HG03439 (cell line): ENCODE data around the gene FFAR3.
"Not testable (repeated sequence)": the region's sequence is repeated elsewhere in the genome, so short reads cannot be mapped to it uniquely, and the experiment has no call there.

Experiments
- ATAC-seq: cut with Tn5 transposase; IDR thresholded peaks from one replicate; pipeline ENCODE4 v1.9.1; 2021; ENCODE audit warnings: mild to moderate bottlenecking, moderate library complexity; ENCODE audit not compliant: unreplicated experiment

FFAR3 gene

DNA sequence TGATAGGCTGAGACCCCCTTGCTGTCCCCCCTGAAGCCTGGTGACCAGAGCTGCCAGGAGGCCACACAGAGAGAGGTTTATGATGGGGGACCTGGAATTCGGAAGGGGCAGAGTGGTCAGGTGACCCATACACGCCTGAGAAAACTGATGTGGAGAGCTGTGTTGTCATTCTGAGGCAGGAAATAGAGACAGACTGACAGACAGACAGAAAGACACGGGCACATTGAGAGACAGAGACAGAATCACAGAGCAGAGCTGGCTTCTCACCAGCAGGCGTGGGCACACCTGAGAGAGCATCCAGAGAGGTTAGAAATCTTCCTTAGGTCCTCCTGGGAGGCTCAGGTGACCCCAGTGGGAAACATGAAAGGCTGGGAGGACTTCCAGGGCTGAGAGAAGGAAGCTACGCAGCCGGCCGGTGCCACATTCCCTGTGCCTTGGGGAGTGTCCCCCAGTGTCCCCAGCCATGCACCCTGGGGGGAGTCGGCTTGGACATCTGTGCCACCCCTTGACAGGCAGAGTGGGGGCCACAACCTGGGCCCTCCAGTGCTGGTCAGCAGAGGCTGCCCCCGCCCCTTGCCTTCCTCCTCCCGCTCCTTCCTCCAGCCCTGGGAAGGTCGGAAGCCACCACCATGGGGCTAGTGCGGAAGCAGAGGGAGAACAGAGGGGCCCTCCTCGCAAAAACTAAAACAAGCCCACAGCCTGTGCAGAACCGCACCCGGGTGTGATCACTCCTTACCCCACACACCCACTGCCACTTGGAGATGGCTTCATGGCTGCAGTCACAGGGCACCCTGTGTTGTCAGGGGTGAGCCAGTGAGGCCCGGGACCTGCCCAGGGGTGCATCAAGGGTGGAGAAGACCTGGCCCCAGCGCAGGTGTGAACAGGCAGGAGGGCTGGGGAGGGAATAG, 8.4 kb upstream of the FFAR3 start:
- no peak for ATAC-seq

DNA sequence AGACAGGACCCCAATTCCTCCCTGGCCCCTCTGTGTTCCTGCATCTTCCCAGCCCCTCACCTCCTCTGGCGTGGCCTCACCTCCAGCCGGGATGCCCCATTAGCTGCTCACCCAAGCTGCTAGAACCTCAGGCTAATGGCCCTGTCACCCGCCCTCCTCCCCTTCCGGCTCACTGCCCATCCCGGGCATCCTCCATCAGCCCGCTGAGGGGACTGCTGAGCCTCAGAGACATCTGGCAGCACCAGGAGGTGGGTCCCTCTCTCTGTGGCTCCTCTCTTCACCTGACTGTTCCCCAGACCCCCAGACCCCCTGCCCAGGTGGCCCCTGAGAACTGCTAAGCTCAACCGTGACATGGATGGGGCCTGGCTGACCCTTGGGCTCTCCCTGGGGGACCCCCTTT, 7.7 kb upstream of the FFAR3 start:
- no peak for ATAC-seq

DNA sequence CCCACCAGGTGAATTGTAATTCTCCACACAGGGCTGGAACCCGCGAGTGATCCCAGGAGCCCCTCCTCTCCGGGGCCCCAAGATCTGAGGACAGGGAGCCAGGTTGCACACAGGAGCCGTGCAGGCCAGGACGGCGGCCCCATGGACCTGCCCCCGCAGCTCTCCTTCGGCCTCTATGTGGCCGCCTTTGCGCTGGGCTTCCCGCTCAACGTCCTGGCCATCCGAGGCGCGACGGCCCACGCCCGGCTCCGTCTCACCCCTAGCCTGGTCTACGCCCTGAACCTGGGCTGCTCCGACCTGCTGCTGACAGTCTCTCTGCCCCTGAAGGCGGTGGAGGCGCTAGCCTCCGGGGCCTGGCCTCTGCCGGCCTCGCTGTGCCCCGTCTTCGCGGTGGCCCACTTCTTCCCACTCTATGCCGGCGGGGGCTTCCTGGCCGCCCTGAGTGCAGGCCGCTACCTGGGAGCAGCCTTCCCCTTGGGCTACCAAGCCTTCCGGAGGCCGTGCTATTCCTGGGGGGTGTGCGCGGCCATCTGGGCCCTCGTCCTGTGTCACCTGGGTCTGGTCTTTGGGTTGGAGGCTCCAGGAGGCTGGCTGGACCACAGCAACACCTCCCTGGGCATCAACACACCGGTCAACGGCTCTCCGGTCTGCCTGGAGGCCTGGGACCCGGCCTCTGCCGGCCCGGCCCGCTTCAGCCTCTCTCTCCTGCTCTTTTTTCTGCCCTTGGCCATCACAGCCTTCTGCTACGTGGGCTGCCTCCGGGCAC, 6.7 kb upstream of the FFAR3 start:
- no peak for ATAC-seq

DNA sequence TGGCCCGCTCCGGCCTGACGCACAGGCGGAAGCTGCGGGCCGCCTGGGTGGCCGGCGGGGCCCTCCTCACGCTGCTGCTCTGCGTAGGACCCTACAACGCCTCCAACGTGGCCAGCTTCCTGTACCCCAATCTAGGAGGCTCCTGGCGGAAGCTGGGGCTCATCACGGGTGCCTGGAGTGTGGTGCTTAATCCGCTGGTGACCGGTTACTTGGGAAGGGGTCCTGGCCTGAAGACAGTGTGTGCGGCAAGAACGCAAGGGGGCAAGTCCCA, 6.1 kb upstream of the FFAR3 start:
- no peak for ATAC-seq

DNA sequence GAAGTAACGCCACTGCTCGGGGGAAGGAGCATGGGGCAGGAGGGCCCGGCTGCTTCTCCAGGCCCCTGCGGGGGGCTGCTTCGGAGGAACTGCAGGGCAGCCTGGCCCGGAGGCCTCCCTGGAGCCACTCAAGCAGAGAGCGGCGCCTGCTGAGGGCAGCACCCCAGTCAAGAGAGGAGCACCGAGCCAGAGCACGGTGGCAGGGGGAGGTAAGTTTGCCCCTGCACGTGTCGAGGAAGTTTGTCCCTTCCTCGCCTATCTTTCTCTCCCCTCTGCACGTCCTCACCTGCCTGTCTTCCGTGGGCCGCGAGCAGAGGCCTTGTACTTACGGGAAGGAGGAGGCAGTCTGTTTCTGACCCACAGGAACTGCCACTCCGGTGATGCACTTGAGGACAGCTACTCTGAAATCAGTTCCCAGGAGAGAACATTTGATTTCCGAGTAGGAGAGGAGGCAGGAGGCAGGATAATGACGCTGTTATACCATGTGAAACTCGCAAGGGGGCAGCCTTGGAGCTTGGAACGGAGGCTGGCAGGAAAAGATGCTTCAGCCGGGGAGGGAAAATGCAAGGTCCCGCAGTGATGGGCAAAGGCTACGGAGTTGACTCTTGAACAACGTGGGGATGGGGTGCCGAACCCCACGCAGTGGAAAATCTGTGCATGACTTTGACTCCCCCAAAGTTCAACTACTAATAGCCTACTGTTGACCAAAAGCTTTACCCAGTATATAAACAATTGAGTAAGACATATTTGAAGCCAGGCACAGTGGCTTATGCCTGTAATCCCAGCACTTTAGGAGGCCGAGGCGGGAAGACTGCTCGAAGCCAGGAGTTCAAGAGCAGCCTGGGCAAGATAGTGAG, 5.6 kb upstream of the FFAR3 start:
- no peak for ATAC-seq

DNA sequence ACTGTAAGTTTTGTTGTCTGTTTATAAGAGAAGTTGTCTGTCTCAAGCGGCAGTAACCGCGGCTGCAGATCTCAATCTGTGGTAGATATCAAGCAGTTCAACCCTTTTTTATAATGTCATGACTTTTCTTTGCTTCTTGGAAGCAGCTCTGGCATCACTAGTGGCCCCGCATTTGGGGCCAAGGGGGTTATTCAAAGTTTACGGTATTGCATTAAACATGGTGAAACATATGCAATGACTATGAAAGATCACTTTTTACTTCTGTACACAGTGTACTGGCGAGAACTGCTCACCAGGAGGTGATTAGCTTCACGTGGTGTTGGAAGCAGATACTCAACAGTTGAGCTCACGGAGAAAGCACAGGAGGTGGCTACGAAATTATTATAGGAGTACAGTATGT, 4.6 kb upstream of the FFAR3 start:
- no peak for ATAC-seq

DNA sequence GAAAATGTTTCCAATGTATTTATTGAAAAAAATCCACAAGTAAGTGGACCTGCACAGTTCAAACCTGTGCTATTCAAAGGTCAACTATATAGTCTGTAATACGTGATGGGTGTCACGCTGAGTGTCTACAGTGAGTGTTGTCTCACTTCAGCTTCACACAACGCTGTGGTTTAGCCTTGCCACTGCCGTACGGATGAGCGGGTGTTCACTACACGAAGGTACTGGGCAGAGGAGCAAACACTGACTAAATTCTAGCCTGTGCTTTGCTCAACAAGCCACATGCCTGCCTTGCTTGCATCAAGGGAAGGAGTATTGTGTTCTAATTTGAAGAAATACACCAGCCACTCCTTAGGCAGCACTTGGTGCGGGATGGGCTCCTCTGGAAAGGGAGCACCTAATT, 3.4 kb upstream of the FFAR3 start:
- ATAC-seq = no peak

DNA sequence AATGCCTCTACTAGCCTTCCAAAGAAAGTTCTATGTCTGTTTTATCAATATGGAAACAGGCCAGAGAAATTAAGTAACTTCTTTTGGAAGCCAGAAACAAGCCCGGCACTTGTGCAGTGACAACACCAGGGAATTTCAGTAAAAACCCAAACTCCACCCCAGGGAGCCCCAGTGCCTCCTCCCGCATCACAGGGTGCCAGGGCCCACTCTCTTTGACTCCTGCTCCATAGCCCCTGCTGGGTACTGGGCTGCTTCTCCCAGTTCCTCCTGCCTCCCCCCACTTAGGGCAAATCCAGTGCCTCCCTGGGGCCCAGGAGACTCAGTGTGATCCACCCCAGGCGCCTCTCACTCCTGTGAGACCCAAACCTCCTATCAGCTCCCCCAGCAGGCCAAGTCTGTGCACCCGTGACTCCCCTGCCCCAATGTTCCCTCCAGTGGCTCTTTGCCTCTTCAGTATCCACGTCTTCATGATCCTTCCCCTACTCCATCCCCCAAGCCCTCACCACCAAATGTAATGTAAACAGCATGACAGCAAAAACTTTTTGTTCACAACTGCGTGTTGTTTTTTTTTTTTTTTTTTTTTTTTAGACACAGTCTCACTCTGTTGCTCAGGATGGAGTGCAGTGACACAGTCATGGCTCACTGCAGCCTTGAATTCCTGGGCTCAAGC, 2.3 kb upstream of the FFAR3 start:
- no peak for ATAC-seq

DNA sequence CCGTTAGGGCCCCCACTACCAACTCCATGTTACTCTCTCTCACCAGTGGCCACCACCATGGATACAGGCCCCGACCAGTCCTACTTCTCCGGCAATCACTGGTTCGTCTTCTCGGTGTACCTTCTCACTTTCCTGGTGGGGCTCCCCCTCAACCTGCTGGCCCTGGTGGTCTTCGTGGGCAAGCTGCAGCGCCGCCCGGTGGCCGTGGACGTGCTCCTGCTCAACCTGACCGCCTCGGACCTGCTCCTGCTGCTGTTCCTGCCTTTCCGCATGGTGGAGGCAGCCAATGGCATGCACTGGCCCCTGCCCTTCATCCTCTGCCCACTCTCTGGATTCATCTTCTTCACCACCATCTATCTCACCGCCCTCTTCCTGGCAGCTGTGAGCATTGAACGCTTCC, 574 bp downstream of the FFAR3 start:
- ATAC-seq = not testable (repeated sequence)

DNA sequence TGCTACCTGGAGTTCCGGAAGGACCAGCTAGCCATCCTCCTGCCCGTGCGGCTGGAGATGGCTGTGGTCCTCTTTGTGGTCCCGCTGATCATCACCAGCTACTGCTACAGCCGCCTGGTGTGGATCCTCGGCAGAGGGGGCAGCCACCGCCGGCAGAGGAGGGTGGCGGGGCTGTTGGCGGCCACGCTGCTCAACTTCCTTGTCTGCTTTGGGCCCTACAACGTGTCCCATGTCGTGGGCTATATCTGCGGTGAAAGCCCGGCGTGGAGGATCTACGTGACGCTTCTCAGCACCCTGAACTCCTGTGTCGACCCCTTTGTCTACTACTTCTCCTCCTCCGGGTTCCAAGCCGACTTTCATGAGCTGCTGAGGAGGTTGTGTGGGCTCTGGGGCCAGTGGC, 1.1 kb downstream of the FFAR3 start:
- not testable (repeated sequence) for ATAC-seq

DNA sequence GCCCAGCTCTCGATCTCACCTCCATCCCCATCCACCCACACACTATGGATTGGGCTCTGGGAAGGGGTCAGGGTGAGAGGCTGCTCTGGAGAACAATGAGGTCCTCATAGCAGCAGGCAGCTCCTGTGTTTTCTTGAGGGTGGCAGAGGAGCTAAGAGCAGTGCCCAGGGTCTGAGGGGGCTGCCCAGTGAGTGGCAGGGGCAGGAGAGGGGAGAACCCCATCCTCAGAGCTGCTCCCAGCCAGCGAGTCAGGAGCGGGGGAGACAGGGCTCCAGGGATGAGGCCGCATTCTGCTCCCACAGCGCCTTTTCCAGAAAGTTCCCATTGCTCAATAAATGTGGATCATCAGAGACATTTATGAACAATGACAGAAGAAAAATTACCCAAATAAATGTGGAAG, 1.8 kb downstream of the FFAR3 start:
- not testable (repeated sequence) for ATAC-seq

DNA sequence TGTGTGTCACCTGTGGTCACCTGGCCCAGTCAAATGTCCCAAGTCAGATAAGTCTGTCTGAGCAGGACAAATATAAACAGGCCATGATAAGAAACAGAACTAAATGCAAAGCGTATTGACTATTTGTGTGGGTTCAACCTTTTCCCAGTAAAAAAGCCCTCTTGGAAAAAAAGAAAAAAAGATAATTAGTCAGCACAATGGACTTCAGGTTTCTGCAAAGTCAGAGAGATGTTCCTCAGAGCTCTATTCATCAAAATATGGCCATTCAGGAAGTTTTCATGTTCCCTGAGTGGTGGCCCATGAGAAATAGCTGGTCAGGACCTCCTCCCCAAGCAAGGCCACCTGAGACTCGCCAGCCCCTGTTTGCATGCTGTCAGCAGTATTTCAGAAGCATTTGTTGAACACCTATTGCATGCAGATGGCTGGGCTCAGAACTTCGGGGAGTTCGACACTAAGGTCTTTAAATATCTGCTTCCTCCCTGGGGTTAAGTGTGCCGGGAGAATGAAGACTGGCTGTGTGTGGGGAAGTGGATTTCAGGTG, 2.7 kb downstream of the FFAR3 start:
- no peak for ATAC-seq

DNA sequence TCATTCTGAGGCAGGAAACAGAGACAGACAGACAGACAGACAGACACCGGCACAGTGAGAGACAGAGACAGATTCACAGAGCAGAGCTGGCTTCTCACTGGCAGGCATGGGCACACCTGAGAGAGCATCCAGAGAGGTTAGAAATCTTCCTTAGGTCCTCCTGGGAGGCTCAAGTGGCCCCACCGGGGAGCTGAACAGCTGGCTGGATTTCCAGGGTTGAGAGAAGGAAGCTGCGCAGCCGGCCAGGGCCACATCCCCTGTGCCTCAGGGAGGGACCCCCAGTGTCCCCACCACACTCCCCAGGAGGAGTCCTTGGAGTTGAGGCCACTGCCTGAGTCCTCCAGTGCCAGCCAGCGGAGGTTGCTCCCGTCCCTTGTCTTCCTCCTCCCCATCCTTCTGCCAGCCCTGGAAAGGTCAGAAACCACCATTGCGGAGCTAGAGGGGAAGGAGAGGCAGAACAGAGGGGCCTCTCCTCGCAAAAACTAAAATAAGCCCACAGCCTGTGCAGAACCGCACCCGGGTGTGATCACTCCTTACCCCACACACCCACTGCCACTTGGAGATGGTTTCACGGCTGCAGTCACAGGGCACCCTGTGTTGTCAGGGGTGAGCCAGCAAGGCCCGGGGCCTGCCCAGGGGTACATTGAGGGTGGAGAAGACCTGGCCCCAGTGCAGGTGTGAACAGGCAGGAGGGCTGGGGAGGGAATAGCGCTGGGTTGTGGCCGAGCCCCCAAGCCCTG, 4.2 kb downstream of the FFAR3 start:
- no peak for ATAC-seq

DNA sequence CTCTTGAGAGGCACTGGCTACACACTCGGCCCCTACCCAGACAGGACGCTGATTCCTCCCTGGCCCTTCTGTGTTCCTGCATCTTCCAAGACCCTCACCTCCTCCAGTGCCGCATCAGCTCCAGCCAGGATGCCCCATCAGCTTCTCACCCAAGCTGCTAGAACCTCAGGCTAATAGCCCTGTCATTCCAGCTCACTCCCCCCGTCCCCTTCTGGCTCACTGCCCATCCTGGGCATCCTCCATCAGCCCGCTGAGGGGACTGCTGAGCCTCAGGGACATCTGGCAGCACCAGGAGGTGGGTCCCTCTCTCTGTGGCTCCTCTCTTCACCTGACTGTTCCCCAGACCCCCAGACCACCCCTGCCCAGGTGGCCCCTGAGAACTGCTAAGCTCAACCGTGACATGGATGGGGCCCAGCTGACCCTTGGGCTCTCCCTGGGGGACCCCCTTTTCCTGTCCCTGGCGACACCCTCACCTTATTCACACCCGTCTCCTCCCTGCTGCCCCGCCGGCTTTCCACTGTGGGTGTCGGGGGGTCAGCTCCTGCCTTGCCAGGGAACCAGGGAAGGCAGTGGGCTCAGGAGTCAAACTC, 4.8 kb downstream of the FFAR3 start:
- no peak for ATAC-seq

DNA sequence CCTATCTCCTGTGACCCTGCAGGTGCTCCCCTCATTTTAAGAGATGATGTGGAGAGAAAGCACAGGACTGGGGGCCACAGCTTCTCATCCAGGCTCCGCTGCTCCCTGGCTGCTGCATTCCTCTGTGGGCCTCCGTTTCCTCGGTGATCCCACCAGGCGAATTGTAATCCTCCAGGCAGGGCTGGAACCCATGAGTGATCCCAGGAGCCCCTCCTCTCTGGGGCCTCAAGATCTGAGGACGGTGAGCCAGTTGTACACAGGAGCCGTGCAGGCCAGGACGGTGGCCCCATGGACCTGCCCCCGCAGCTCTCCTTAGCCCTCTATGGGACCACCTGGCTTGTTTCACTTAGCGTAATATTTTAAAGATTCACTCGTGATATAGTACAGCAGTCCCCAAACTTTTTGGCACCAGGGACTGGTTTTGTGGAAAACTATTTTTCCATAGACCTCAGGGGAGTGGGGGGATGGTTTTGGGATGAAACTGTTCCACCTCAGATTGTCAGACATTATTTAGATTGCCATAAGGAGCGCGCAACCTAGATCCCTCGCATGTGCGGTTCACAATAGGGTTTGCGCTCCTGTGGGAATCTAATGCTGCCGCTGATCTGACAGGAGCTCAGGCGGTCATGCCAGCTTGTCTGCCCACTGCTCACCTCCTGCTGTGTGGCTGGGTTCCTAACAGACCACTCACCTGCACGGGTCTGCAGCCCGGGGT, 5.6 kb downstream of the FFAR3 start:
- ATAC-seq = no peak

DNA sequence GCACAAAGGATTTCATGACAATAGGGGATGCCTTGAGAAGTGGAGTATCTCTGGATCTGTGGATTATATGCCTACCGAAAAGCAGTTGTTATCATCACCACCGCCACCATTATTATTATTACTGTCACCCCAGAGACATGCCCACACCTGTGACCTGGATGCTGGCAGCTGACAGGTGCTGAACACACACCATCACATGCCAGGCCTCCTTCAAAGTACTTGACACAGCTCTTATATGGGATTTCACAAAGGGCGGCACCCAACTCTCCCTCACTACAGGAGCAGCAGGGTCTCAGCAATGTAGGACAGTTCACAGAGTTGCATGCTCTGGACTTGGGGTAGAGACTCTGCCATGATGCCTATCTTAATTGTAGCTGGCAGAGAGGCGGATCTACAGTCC, 7.0 kb downstream of the FFAR3 start:
- ATAC-seq = no peak

DNA sequence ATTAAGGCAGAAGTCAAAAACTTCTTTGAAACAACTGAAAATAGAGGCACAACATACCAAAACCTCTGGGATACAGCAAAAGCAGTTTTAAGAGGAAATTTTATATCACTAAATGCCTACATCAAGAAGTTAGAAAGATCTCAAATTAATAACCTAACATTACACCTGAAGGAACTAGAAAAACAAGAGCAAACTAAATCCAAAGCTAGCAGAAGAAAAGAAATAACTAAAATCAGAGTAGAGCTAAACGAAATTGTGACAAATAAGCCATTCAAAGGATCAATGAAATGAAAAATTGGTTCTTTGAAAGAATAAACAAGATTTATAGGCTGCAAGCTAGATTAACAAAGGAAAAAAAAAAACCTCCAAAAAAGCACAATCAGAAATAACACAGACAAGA, 10.1 kb downstream of the FFAR3 start:
- ATAC-seq = no peak

DNA sequence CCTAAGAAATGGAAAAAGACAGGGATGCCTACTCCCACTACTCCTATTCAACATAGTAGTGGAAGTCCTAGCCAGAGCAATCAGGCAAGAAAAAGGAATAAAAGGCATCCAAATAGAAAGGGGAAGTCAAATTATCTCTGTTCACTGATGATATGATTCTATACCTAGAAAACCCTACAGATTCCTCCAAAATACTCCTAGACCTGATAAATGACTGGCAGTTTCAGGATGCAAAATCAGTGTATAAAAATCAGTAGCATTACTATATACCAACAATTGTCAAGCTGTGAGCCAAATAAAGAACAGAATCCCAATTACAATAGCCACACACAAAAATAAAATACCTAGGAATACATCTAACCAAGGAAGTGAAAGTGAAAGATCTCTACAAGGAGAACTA, 11.3 kb downstream of the FFAR3 start:
- ATAC-seq = no peak

DNA sequence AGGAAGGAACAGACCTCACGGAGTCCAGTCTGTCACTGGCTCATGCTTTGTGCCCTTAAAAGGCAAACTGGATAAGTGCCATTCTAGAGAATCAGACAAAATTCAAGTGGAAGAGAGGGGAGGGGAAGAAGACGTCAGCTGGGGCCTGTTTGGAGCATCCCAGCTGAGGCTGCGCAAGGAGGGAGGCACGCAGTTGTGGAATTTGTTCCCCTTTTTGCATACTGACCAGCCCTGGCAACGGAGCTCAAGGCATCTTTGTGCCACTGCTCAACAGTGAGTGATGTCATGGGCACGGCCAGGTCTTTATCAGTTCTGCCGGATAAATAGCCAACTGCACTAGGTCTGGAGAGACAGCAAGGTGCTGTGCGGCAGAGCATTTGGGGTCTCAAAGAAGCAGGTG, 12.5 kb downstream of the FFAR3 start, which contains the start of gene GPR42:
Gene GPR42, plus strand, starts transcription at position 347 of the 400 bp plus-strand sequence. CDS start 292 bp downstream, outside the sequence.
- no peak for ATAC-seq
